ENCODE data around the gene E2F1.
A peak's percentile ranks its signal among the peaks of the same experiment; 100 is the strongest.
"Not testable (repeated sequence)": the region's sequence is repeated elsewhere in the genome, so short reads cannot be mapped to it uniquely, and the experiment has no call there.

Gene E2F1

DNA sequence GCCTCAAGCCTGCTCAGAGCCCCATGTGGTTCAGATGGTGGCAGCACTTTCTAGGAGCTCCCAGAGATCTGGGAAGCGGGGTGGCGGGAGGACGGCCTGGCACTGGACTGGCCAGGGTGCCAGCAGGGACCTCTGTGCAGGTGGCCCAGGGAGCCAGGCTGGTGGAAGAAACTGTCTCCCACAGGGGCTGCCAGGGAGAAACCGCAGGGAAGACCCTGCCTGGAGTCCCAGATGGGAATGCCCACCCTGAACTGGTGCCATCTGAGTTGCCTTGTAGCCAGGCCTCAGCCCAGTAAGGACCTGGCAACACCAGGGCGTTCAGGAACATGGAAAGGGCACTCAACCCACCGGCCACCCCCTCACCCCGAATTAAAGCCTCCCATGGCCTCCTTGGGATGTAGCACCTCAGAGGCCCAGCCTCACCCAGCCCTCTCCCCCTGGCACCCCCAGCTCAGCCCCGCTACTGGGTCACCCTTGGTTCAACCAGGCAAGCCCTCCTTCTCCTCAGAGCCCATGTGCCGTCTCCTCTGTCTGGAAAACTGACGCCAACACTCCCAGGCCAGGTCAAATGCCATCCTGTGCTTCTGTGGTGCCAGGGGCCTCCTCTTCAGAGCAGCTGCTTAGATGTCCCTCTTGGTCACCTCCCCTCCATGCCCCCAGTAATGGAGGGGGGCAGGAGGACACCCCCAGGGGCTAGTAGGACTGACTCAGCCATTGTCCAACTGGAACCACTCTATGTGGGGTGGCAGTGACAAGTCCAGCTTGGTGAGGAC is 30.0 kb downstream of the E2F1 start:
- no peak for DNase-seq

DNA sequence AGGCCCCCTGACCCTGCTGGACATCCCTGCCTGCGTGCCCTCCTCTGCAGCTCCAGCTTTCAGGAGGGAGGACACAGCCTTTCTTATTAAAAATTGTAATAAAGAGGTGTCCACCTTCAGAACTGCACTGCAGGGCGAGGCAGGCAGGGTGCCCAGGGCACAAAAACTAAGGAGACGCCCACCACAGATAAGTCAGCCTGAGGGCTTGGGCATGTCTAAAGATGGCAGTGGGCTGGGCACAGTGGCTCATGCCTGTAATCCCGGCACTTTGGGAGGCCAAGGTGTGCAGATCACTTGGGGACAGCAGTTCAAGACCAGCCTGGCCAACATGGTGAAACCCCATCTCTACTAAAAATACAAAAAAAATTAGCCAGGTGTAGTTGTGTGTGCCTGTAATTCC is 31.0 kb downstream of the E2F1 start:
- DNase-seq = no peak

DNA sequence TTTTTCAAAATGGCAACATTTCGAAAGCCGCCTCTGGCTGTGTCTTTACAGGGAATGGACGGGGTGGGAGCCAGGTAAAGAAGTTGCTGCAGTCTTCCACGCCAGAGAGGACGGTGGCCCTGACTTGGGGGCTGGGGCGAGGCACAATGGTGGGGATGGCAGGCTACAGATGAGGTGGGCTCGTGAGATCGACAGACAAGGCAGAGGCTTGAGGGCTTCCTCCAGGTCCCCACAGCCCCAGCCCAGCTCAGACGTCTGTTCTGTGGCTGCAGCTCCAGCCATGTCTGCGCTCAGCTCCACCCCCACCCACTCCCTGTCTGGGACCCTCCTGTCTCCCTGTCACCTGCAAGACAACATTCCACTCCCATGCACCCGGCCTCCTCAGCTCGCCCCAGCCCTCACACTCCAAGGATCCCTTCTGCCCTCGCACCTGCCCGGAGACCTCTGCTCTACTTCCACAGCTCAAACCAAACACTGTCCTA is 31.5 kb downstream of the E2F1 start:
- no peak for DNase-seq

GRCh38 chr20:33653900-33654596 is 32.1 kb downstream of the E2F1 start:
- no peak for DNase-seq

DNA sequence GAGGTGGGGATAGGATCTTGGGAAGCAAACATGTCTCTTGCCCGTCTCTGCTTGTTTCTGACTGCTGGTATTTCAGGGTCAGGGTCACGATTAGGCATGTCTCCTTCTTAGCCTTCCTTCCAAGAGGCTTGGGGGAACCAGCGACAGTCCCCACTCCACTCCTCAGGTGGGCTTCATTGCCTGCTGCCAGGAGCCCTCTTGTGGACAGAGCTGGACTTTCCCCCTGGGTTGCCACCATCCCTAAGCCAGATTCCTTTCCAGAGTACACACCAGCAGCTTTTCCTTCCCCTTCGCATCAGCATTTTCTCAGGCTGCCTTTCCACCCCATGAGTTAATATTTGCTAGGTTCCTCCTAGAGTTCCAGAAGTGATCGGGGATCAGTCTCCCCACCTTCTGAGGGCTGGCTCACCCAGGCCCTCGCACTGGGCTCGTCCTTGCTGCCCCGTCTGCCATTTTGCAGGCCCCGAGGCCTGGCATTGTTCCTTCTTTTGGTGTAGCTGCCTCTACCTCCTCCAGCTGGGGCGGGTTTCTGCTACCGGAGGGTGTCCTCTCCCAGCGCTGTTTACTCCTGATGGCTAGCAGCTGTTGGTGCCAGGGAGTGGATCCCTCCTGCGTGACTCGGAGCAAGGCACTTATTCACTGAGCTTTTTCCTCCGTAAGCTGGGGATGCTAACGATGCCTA is 32.8 kb downstream of the E2F1 start:
- peak; percentile 60 for DNase-seq

DNA sequence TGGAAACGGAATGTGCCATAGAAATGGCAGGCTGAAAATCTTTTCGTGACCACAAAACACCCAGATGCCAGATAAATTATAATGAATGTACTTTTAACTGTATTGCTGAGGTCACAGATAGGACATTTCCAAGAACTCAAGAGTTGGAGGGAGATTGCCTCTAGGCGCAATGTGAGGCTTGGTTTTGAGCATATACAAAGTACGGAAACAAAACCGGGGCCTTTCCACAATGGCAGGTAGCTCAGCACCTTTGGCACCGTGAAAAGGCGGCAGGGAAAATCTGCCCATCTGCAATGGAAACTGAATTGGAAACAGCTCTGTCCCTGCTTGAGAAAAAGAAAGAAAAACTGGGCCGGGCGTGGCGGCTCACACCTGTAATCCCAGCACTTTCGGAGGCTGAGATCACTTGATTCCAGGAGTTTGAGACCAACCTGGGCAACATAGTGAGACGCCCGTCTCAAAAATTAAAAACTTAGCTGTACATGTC is 34.6 kb downstream of the E2F1 start:
- peak; percentile 77 for DNase-seq

- no peak for DNase-seq
Measured at GRCh38 chr20:33650753-33651561, 35.2 kb downstream of the E2F1 start.

DNA sequence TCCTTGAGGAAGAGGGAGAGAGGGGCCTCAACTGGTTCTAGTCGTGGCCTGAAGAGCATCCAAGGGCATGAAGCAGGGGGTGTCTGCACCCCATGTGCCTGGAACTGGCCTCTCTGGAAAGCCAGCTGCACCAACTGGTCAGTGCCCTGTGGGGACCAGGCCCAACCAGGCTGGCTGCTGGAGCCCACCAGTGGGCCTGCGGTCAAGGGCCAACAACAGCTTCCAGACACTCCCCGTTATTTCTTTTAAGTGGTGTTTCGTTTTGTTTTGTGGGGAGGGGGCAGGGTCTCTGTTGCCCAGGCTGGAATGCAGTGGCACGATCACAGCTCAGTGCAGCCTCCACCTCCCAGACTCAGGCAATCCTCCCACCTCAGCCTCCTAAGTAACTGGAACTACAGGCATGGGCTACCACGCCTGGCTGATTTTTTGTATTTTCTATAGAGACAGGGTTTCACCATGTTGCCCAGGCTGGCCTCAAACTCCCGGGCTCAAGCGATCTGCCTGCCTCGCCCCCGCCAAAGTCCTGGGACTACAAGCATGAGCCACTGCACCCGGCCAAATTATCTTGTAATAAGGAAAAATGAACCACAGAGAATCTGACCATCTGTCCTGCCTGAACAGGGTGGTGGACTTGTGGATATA is 36.0 kb downstream of the E2F1 start:
- no peak for DNase-seq

DNA sequence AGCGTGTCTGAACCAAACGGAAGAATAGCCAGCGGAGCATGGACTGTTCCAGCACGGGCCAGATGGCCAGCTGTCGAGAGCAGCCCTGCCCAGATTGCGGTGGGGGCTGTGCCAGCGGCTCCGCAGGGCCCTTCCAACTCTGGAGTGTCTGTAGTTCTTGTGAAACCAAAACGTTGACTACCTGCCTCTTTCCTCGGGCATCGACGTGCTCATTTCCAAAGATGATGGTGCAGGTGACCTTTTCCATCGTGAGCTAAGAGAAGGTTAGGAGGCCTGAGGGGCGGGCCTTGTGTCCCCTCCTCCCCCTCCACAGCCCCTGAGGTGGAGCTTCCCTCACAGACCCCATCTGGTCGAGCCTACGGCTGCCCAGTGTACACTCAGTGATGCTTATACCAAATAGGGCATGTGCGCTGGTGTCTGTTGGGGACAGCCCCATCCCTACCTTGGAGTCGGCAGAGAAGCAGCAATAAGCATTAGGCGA is 36.9 kb downstream of the E2F1 start:
- DNase-seq = no peak

GRCh38 chr20:33648396-33649004 is 37.7 kb downstream of the E2F1 start:
- DNase-seq = no peak

- no peak for DNase-seq
Measured at GRCh38 chr20:33647603-33648395, 38.4 kb downstream of the E2F1 start.

DNA sequence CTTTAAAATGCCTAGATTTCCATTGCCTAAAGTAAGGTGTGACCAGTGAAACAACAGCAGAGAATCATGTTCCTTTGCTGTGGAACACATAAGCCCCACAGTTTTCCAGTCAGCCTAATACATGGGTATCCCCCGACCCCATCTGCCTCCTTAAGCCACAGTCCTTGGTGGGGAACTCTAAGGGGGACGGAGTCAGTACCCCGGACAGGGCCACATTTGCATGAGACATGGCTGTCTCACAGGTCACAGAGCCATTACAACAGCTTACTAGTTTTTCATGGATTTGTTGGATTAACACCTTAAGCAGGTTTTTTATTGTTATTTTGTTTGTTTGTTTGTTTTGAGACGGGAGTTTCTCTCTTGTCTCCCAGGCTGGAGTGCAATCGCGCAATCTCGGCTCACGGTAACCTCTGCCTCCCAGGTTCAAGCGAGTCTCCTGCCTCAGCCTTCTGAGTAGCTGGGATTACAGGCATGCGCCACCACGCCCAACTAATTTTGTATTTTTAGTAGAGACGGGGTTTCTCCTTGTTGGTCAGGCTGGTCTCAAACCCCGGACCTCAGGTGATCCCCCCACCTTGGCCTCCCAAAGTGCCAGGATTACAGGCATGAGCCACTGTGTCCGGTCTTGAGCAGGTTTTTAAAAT is 39.1 kb downstream of the E2F1 start:
- not testable (repeated sequence) for DNase-seq

- no peak for DNase-seq
Measured at GRCh38 chr20:33646191-33646590, 40.0 kb downstream of the E2F1 start.

- peak; percentile 32 for DNase-seq
Measured at GRCh38 chr20:33645396-33645795, 40.8 kb downstream of the E2F1 start.

DNA sequence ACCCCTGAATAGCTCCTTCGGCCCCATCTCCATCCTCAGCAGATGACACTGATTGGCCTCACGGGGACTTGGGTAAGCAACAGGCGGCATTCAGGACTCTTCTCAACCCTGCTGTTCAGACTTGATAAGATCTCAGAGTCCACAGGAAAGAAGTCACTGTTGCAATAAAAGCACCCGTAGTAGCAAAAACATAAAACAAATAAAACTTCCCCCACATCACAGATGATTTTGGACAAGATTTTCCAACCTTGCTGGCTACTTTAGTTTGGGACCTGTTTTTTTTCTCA is 41.2 kb downstream of the E2F1 start:
- no peak for DNase-seq

GRCh38 chr20:33644313-33645071 is 41.7 kb downstream of the E2F1 start:
- DNase-seq = no peak

DNA sequence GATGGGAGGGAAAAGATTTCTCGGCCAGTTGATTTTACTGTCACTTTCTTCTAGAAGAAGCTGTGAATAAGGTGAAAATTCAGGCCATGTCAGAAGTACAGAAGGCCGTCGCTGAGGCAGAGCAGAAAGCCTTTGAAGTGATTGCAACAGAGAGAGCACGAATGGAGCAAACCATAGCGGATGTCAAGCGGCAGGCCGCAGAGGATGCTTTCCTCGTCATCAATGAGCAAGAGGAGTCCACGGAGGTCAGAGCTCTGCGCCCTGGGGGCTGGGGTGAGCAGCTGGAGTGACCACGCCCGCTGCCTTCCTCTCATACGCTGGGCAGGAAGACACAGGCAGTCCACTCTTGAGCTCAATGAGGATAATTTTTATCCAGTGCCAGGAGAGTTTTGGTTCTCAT is 45.9 kb downstream of the E2F1 start:
- DNase-seq = no peak

GRCh38 chr20:33636776-33637175 is 49.4 kb downstream of the E2F1 start:
- no peak for DNase-seq

DNA sequence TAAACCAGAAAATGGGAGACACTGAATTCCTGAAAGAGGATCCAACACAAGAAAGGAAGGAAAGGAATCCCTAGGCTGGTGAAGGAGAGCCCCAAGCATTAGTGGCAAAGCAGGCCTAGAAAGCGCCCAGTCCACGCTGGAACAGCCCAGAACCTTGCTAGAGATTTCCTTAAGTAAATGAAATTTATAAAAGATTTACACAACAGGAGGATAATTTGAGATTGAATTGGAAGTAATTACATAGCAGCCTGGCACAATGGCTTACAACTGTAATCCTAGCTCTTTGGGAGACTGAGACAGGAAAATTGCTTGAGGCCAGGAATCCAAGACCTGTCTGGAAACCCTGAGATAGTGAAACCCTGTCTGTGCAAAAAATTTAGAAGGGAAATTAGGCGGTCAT is 50.8 kb downstream of the E2F1 start:
- DNase-seq = no peak

- not testable (repeated sequence) for DNase-seq
Measured at GRCh38 chr20:33631910-33632309, 54.3 kb downstream of the E2F1 start.
